Upper lobe of right lung (tissue), 1 donor: ENCODE measurements around the gene ESPNL. TPM values are rescaled to one million over a fixed set of nuclear protein-coding genes. Genes with fewer than 3 reads are reported as not detected.

Experiments used
- ATAC-seq: fragments of 200-7000 bp; cut with Tn5 transposase; one replicate; pipeline ENCODE4 v1.9.1; 2020; ENCODE audit warnings: mild to moderate bottlenecking, moderate library complexity
- DNase-seq: peaks from one replicate; pipeline ENCODE4 v3.0.0-alpha.2; 2020
- H3K27ac ChIP-seq: fragments of 200-600 bp; one replicate; pipeline ENCODE4 v1.8.0; 2022
- H3K27me3 ChIP-seq: fragments of 200-600 bp; one replicate; pipeline ENCODE4 v1.8.0; 2022; ENCODE audit warnings: mild to moderate bottlenecking
- H3K36me3 ChIP-seq: fragments of 200-600 bp; one replicate; pipeline ENCODE4 v1.8.0; 2022
- H3K4me1 ChIP-seq: fragments of 200-600 bp; one replicate; pipeline ENCODE4 v1.8.0; 2022
- H3K4me3 ChIP-seq: fragments of 200-600 bp; one replicate; pipeline ENCODE4 v1.8.0; 2022; ENCODE audit warnings: mild to moderate bottlenecking
- H3K9me3 ChIP-seq: fragments of 200-600 bp; one replicate; pipeline ENCODE4 v1.8.0; 2022
- intact Hi-C: fragments of 100-400 bp; cut with DNase I; formaldehyde crosslinking; loops from one replicate; pipeline ENCODE4 v1.11.0; 2022
- total RNA-seq: library from RNA; stranded (reverse); fragmentation: NEBNext Ultra II Directional; extraction: Animal tissue kit (Norgen Biotek cat#: 25700); gene quantifications from one replicate; pipeline ENCODE4 v1.2.1, GENCODE V29; 2021
- TF ChIP-seq, protein P1 (sequence below): fragments of 200-600 bp; IDR thresholded peaks from one replicate; pipeline ENCODE4 v1.8.0; 2022; ENCODE audit warnings: antibody characterized with exemption
- donor health status: DM: no; HTN: yes; CAD: no; lungs with severe emphysema.

Gene ESPNL
- total RNA-seq, 1 donor from 2014 or later = 0.35 TPM

DNA sequence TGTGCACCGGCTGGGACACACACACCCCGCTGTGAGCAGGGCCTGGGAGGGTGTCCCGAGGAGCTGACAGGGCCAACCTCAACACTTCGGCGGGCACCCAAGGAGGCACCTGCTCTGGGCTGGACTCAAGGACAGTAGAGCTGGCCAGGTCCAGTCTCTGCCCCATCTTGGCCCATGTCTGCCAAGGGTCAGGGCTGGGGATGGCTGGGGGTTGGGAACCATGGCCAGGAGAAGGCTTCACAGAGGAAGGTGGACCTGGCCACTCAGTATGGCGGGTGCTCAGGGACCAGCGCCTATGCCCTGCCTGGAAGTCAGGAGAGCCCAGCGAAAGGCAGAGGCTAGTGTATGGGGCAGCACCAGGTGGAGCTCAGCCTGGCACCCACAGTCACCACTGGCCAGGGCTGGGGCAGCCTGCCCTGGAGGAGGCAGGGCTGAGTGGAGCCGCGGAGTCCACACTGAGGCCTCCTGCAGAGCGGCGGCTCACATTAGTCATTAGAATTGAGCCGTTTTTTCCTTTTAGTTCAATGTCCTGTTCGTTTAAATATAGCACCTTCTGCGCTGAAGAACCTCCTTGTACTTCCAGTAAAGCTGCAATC lies 62.8 kb downstream of the ESPNL start:
- TF ChIP-seq, protein P1, sequence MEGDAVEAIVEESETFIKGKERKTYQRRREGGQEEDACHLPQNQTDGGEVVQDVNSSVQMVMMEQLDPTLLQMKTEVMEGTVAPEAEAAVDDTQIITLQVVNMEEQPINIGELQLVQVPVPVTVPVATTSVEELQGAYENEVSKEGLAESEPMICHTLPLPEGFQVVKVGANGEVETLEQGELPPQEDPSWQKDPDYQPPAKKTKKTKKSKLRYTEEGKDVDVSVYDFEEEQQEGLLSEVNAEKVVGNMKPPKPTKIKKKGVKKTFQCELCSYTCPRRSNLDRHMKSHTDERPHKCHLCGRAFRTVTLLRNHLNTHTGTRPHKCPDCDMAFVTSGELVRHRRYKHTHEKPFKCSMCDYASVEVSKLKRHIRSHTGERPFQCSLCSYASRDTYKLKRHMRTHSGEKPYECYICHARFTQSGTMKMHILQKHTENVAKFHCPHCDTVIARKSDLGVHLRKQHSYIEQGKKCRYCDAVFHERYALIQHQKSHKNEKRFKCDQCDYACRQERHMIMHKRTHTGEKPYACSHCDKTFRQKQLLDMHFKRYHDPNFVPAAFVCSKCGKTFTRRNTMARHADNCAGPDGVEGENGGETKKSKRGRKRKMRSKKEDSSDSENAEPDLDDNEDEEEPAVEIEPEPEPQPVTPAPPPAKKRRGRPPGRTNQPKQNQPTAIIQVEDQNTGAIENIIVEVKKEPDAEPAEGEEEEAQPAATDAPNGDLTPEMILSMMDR = no peak

DNA sequence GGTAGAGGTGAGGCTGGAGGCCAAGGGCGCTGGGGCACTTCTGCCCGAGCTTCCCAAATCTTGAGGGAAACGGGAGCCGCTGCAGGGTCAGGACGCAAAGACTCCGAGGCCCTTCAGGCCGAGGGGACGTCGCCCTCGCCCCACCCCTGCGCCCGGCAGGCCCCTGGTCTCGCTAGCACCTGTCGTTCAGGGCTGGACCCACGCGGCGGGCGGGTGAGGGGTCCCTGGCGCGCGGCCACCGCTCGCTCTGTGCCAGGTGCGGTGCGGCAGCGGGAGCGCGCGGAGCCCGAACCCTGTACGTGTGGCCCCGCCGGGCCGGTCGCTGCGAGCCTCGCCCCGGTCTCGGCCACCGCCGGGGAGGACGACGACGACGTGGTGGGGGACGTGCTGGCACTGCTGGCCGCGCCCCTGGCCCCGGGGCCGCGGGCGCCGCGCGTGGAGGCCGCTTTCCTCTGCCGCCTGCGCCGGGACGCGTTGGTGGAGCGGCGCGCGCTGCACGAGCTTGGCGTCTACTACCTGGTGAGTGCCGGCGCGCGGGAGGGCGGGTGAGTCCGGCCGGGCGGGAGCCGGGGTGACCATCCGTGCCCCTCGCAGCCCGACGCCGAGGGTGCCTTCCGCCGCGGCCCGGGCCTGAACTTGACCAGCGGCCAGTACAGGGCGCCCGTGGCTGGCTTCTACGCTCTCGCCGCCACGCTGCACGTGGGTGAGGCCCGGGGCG lies 63.5 kb downstream of the ESPNL start:
- intact Hi-C loops = no loop called here
- H3K4me1 ChIP-seq = peaks cover 5% of the 10 kb centered on the region
- peaks cover 10% of the 10 kb centered on the region for H3K36me3 ChIP-seq
- DNase-seq = peak; percentile 57
- no peak overlapping the region for H3K4me3 ChIP-seq
- peaks cover 50% of the 10 kb centered on the region for H3K27me3 ChIP-seq
- ATAC-seq = no peak
- TF ChIP-seq, protein P1 = no peak
- H3K27ac ChIP-seq = no peak overlapping the region
- no peaks in the 10 kb centered on the region for H3K9me3 ChIP-seq

More for the DNA sequence above, 62.8 kb downstream of the ESPNL start:
- intact Hi-C loops = no loop called here
- ATAC-seq (no peak), DNase-seq (peak; percentile 54)
- Histone ChIP-seq H3K4me1 (peaks cover 5% of the 10 kb centered on the region), H3K36me3 (peaks cover 3% of the 10 kb centered on the region), H3K27me3 (peaks cover 57% of the 10 kb centered on the region), H3K27ac (no peak overlapping the region), H3K4me3 (no peak overlapping the region), H3K9me3 (no peaks in the 10 kb centered on the region)

DNA sequence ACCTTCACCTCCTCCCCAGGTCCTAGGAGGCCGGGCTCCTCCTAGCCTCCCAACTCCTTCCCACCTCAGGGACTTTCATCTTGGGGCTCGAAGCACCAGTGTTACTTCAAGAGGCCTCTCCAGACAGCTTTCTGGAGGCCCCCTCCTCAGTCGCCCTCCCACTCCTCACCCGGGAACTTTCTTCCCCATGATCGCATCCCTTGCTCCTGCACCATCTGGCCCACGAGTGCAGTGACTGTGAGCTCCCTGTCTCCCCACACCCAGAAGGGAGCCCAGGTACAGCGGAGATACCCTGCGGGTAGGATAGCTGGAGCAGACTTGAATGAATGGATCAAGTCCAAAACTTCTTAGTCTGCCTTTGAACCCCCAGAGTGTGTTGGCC lies 64.8 kb downstream of the ESPNL start:
- Histone ChIP-seq H3K27ac (no peak overlapping the region), H3K27me3 (peaks cover 43% of the 10 kb centered on the region), H3K4me3 (no peak overlapping the region), H3K9me3 (no peaks in the 10 kb centered on the region), H3K4me1 (peaks cover 8% of the 10 kb centered on the region), H3K36me3 (peaks cover 17% of the 10 kb centered on the region)
- intact Hi-C loops = no loop called here
- DNase-seq (peak; percentile 40), ATAC-seq (no peak)
- TF ChIP-seq, protein P1 = no peak

DNA sequence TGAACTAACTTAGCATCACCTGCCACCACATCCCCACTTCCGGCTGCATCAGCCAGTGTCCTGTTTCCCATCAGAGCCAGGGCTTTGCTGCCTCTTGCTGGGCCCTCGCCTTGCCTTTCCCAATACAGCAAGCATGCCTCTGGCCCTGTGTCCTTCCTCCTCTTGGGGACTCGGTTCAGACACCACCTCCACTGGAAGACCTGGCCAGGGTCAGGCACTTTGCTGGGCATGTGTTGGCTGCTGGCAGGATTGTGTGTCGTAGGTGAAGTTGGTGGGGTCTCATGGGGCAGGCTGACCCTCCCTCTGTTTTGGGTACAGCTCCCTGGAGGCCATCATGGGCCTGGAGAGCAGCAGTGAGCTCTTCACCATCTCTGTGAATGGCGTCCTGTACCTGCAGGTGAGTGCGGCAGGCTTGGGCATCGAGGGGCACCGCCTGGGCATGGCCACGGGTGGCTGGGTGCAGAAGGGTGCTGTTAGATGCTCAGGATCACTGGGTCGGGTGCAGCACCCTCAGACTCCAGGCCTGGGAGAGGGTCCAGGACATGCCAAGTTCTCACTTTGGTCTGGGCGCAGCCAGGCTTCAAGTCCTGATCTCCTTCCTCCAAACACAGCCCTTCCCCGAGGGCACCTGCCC lies 65.3 kb downstream of the ESPNL start:
- Histone ChIP-seq H3K4me1 (peaks cover 13% of the 10 kb centered on the region), H3K4me3 (no peak overlapping the region), H3K27ac (no peak overlapping the region), H3K27me3 (peaks cover 38% of the 10 kb centered on the region), H3K36me3 (peaks cover 22% of the 10 kb centered on the region), H3K9me3 (no peaks in the 10 kb centered on the region)
- DNase-seq (peak; percentile 56), ATAC-seq (no peak)
- TF ChIP-seq, protein P1 = no peak
- intact Hi-C loops = no loop called here

DNA sequence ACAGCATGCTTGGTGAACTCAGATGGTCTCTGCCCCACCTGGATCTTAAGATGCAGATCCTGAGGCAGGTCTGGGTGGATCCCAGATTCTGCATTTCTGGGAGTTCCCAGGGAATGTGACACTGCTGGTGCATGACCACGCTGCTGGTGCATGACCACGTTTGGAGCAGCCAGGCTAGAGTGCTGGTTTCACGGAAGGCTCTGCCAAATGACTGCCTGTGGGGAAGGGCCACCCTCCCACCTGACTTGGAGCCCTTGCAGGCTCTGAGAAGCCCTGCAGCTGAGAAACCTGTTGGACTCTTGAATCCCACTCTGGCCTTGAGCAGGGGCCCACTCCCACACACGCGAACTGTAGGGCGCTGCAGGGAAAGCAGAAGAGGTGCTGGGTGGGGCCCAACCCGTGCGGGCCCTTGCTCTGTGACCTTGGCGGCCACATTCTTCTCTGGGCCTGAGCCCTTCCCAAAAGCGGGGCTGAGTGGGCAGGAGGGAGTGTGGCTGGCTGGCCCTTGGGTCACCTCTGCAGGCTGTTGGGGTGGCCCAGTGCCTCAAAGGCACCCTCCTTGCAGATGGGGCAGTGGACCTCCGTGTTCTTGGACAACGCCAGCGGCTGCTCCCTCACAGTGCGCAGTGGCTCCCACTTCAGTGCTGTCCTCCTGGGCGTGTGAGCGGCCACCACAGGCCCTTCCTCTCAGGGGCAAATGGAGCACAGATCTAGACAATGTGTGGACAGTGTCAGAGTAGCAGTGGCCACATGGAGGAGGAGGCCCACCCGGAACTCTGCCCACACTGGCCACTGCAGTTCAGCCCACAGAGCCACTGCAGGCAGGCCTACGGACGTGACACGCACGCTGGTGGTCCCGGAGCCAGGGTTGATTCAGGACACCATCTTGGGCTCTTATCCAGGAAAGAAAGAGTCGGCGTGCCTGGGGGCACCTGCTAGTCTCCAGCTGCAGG lies 66.5 kb downstream of the ESPNL start:
- ATAC-seq = no peak
- peaks cover 26% of the 10 kb centered on the region for H3K27me3 ChIP-seq
- no peaks in the 10 kb centered on the region for H3K9me3 ChIP-seq
- DNase-seq = peak; percentile 59
- H3K27ac ChIP-seq = no peak overlapping the region
- H3K4me3 ChIP-seq = no peak overlapping the region
- peaks cover 35% of the 10 kb centered on the region for H3K36me3 ChIP-seq
- TF ChIP-seq, protein P1 = no peak
- intact Hi-C loops = no loop called here
- H3K4me1 ChIP-seq = peaks cover 19% of the 10 kb centered on the region
